GM12878 (cell line): ENCODE results near the gene NR1D2. TPM values are rescaled to one million over a fixed set of nuclear protein-coding genes. Genes with fewer than 3 reads are reported as not detected.
A peak's percentile ranks its signal among the peaks of the same experiment; 100 is the strongest.

Experiments used
- CEBPZ ChIP-seq: fragments of 150-350 bp; IDR thresholded peaks from 2 replicates; pipeline ENCODE4 v1.6.1; 2016; ENCODE audit warnings: low read depth, low read length
- CTCF ChIP-seq, 3 experiments: IDR thresholded peaks in 2 of 3; conservative IDR thresholded peaks in 1 of 3; 2 replicates each; pipeline ENCODE4 v1.5.1; 2011; ENCODE audit warnings: low read depth in 3 of 3, low read length in 3 of 3, mild to moderate bottlenecking in 3 of 3, control low read depth in 2 of 3, moderate library complexity in 2 of 3, inconsistent platforms in 1 of 3, mixed read lengths in 1 of 3; ENCODE audit not compliant: control insufficient read depth in 2 of 3, insufficient read depth in 1 of 3; ENCODE audit errors: extremely low read depth in 1 of 3
- DPF2 ChIP-seq: fragments of 450-650 bp; IDR thresholded peaks from 2 replicates; pipeline ENCODE4 v1.6.1; 2017; ENCODE audit warnings: mild to moderate bottlenecking
- ESRRA ChIP-seq: IDR thresholded peaks from 2 replicates; pipeline ENCODE4 v1.6.1; 2012; ENCODE audit warnings: mild to moderate bottlenecking, low read length, improper control_type of control experiment
- LARP7 ChIP-seq: fragments of 450-650 bp; IDR thresholded peaks from 2 replicates; pipeline ENCODE4 v1.6.1; 2017; ENCODE audit warnings: mild to moderate bottlenecking
- MEF2B ChIP-seq: fragments of 450-650 bp; IDR thresholded peaks from 2 replicates; pipeline ENCODE4 v1.6.1; 2018; ENCODE audit warnings: mild to moderate bottlenecking, moderate library complexity; ENCODE audit not compliant: partially characterized antibody, poor library complexity, severe bottlenecking
- PAX8 ChIP-seq: fragments of 450-650 bp; IDR thresholded peaks from 2 replicates; pipeline ENCODE4 v1.6.1; 2017; ENCODE audit warnings: mild to moderate bottlenecking, moderate library complexity
- POLR2A ChIP-seq: IDR thresholded peaks from 2 replicates; pipeline ENCODE4 v1.6.1; 2011; ENCODE audit warnings: low read depth, mild to moderate bottlenecking, low read length
- SKIL ChIP-seq: fragments of 450-650 bp; IDR thresholded peaks from 2 replicates; pipeline ENCODE4 v1.6.1; 2017; ENCODE audit warnings: mild to moderate bottlenecking, low read depth, inconsistent platforms; ENCODE audit not compliant: poor library complexity, severe bottlenecking
- SUZ12 ChIP-seq: fragments of 200-600 bp; sonication (generic); IDR thresholded peaks from one replicate; pipeline ENCODE4 v1.6.1; 2018; ENCODE audit warnings: antibody characterized with exemption, mild to moderate bottlenecking; ENCODE audit not compliant: unreplicated experiment
- TARDBP ChIP-seq: IDR thresholded peaks from 2 replicates; pipeline ENCODE4 v1.6.1; 2016; ENCODE audit warnings: borderline replicate concordance
- ZNF24 ChIP-seq: fragments of 450-650 bp; IDR thresholded peaks from 2 replicates; pipeline ENCODE4 v1.6.1; 2017; ENCODE audit warnings: antibody characterized with exemption, mild to moderate bottlenecking
- ZSCAN29 ChIP-seq: fragments of 450-650 bp; IDR thresholded peaks from 2 replicates; pipeline ENCODE4 v1.6.1; 2017; ENCODE audit warnings: mild to moderate bottlenecking, moderate library complexity
- polyA plus RNA-seq, 11 experiments: library from polyadenylated mRNA; depleted of rRNA in 4 of 11; unstranded in 6 of 11; stranded (reverse) in 5 of 11; fragments of >200 nt; fragmentation: Nextera tagmentation in 4 of 11; fragmentation: Illumina TruSeq in 1 of 11; extraction: Ambion mirVana in 4 of 11; extraction: Trizol in 1 of 11; gene quantifications; 1 replicate in 1 of 11; 2 replicates in 10 of 11; pipeline versions ENCODE4 v1.2.1 to v1.2.3, GENCODE V29; 2011 to 2016; ENCODE audit warnings: inconsistent platforms in 2 of 11, missing spikeins in 2 of 11, low read depth in 1 of 11
- total RNA-seq, 4 experiments: library from RNA; depleted of rRNA in 3 of 4; stranded (reverse); fragments of >200 nt in 3 of 4; fragmentation: Illumina TruSeq in 1 of 4; extraction: Trizol in 1 of 4; gene quantifications; 2 replicates each; pipeline versions ENCODE4 v1.2.1 to v1.2.3, GENCODE V29; 2013 to 2021
- TF ChIP-seq, protein P1 (sequence below): fragments of 450-650 bp; formaldehyde crosslinking; IDR thresholded peaks from 2 replicates; pipeline ENCODE4 v1.4.0; 2020; ENCODE audit warnings: mild to moderate bottlenecking, moderate library complexity
- TF ChIP-seq, protein P2 (sequence below): fragments of 450-650 bp; formaldehyde crosslinking; IDR thresholded peaks from 2 replicates; pipeline ENCODE4 v1.4.0; 2022; ENCODE audit warnings: mild to moderate bottlenecking, moderate library complexity

NR1D2 gene
- total and polyA plus RNA-seq, 10 of the 15 experiments (the other 5 are each of a cell fraction or from before 2014, with no cell fraction given), result 0.67 to 5.3 (median 2.6) TPM

- TF ChIP-seq SUZ12 (no peak), ZNF24 (no peak), CTCF (IDR thresholded peaks at IDR 0.05 in 2 of 3, conservative IDR thresholded peaks at IDR 0.05 in 1 of 3; ENCODE audit: control insufficient read depth in 2 of 3, extremely low read depth in 1 of 3, insufficient read depth in 1 of 3, low read depth in 3 of 3, low read length in 3 of 3) (no peak), ESRRA (no peak), LARP7 (peak; percentile 92), DPF2 (peak; percentile 98), SKIL (no peak), TARDBP (peak; percentile 43; the same call in 1 of the 2 replicates), POLR2A (peak; percentile 78), PAX8 (no peak), ZSCAN29 (no peak), CEBPZ (no peak), MEF2B (peak; percentile 87)
- TF ChIP-seq, protein P1, sequence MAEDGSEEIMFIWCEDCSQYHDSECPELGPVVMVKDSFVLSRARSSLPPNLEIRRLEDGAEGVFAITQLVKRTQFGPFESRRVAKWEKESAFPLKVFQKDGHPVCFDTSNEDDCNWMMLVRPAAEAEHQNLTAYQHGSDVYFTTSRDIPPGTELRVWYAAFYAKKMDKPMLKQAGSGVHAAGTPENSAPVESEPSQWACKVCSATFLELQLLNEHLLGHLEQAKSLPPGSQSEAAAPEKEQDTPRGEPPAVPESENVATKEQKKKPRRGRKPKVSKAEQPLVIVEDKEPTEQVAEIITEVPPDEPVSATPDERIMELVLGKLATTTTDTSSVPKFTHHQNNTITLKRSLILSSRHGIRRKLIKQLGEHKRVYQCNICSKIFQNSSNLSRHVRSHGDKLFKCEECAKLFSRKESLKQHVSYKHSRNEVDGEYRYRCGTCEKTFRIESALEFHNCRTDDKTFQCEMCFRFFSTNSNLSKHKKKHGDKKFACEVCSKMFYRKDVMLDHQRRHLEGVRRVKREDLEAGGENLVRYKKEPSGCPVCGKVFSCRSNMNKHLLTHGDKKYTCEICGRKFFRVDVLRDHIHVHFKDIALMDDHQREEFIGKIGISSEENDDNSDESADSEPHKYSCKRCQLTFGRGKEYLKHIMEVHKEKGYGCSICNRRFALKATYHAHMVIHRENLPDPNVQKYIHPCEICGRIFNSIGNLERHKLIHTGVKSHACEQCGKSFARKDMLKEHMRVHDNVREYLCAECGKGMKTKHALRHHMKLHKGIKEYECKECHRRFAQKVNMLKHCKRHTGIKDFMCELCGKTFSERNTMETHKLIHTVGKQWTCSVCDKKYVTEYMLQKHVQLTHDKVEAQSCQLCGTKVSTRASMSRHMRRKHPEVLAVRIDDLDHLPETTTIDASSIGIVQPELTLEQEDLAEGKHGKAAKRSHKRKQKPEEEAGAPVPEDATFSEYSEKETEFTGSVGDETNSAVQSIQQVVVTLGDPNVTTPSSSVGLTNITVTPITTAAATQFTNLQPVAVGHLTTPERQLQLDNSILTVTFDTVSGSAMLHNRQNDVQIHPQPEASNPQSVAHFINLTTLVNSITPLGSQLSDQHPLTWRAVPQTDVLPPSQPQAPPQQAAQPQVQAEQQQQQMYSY (CRISPR knock-in tag), result no peak
- TF ChIP-seq, protein P2, sequence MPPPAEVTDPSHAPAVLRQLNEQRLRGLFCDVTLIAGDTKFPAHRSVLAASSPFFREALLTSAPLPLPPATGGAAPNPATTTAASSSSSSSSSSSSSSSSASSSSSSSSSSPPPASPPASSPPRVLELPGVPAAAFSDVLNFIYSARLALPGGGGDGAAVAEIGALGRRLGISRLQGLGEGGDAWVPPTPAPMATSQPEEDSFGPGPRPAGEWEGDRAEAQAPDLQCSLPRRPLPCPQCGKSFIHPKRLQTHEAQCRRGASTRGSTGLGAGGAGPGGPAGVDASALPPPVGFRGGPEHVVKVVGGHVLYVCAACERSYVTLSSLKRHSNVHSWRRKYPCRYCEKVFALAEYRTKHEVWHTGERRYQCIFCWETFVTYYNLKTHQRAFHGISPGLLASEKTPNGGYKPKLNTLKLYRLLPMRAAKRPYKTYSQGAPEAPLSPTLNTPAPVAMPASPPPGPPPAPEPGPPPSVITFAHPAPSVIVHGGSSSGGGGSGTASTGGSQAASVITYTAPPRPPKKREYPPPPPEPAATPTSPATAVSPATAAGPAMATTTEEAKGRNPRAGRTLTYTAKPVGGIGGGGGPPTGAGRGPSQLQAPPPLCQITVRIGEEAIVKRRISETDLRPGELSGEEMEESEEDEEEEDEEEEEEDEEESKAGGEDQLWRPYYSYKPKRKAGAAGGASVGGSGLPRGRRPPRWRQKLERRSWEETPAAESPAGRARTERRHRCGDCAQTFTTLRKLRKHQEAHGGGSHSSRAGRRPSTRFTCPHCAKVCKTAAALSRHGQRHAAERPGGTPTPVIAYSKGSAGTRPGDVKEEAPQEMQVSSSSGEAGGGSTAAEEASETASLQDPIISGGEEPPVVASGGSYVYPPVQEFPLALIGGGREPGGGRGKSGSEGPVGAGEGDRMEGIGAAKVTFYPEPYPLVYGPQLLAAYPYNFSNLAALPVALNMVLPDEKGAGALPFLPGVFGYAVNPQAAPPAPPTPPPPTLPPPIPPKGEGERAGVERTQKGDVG (CRISPR knock-in tag), result no peak
Measured at GRCh38 chr3:23945913-23946687, 1.0 kb downstream of the NR1D2 start (continued).
